GM21529 (cell line): ENCODE results near the gene SPINK1.
"Not testable (repeated sequence)": the region's sequence is repeated elsewhere in the genome, so short reads cannot be mapped to it uniquely, and the experiment has no call there.

Source experiments
- ATAC-seq: cut with Tn5 transposase; IDR thresholded peaks from one replicate; pipeline ENCODE4 v1.9.1; 2021; ENCODE audit not compliant: unreplicated experiment

The SPINK1 gene

GRCh38 chr5:147854894-147855773 lies 23.7 kb upstream of the SPINK1 start:
- no peak for ATAC-seq

DNA sequence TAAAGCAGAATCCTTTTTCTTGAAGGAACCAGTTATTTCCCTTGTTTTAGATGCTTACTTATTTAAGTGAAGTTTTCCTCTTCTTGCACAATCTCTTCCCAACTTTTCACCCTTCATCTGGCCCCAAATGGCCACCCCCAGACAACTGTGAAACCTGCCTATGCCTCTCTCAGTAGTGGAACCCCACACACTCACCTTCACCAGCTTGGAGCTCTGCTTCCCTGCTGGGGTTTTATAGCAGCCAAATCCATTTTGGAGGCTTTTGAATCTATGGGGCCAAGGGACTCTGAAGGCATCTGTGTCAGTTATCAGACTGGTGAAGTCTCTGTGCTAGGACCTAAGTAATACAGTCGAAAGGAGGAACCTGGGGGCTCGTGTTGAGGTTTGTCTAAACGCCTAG lies 22.9 kb upstream of the SPINK1 start:
- ATAC-seq: no peak

DNA sequence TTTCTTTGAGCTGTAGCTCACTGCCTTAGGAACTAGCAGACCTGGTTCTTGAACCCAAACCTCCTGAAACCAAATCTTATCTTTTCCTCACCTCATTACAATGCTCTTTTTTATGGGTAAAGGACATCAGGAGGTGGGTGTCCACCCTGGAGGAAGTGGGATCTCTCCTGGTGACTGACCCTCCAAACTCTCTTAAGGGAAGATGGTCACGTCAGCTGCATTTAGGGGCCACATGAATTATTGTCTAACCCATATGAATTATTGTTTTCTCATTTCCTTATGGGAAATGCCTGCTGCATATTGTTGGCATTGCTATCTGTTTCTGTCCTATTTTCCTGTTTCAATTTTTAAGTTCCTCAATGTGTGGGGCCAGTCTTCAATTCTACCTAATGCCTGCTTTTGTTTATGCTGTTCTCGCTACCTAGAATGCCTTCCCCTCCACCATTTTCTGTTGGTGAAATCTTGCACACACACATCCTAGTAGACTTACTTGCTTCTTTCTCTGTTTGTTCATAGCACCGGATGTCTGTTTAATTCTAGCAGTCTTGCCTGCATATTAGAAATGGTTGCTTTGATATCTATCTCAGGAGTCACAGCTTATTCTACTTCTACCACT lies 22.0 kb upstream of the SPINK1 start:
- no peak for ATAC-seq

GRCh38 chr5:147852365-147852764 lies 20.9 kb upstream of the SPINK1 start:
- no peak for ATAC-seq

DNA sequence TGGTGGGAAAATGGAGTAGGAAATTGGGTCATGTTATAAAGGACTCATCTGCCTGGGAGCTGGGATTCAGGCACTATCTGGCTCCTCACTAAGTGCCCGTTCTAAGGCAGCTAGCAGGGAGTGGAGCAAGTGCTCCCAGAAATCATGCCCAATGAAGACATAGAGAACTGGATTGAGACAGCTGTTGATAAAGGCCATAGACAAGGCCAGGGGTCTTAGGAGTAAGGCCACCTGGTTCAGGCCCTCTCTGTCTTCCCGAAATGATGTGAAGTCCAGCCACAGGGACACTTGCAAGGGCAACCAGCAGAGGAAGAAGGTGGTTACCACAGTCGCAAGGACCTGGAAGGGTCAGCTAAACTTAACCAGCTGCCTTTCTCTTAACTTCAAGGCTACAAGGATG lies 20.1 kb upstream of the SPINK1 start:
- ATAC-seq: no peak

GRCh38 chr5:147849226-147849625 lies 17.8 kb upstream of the SPINK1 start:
- no peak for ATAC-seq

DNA sequence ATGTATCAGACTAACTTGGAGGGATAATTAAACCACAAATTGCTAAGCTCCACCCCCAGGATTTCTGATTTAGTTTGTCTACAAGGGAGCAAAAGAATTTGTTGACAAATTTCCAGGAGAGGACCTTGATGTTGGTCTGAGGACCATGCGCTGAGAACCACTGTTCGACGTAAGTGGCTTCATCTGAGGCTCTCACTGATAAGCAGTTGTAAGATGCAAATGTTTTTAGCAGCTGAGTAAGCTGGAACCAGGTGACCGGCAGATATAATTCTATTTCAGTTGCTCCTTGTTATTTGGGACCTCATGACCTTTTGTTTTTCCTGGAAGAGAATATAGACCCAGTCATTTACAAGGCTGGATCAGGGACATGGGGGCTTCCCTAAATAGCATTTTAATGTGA lies 14.1 kb upstream of the SPINK1 start:
- no peak for ATAC-seq

GRCh38 chr5:147844846-147845245 lies 13.4 kb upstream of the SPINK1 start:
- ATAC-seq: no peak

DNA sequence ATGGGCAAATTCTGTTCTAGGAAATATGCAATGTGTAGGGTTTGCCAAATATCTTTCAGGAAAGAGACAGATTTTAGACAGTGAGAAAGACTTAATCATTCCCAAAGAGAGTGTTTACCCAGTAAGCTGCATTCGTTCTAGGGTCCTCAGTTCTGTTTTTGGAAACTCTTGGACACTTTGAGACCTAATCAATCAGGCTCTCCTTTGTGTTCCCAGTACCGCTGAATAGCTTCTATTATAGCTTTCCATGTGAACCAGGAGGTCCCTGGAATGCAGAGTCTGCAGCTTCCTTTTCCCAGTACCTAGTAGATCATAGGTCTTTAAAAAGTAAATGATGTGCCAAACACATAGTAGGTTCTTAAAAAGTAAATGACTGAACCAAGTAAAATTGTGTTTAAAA lies 11.4 kb upstream of the SPINK1 start:
- no peak for ATAC-seq

GRCh38 chr5:147836439-147836838 lies 5.0 kb upstream of the SPINK1 start:
- no peak for ATAC-seq

DNA sequence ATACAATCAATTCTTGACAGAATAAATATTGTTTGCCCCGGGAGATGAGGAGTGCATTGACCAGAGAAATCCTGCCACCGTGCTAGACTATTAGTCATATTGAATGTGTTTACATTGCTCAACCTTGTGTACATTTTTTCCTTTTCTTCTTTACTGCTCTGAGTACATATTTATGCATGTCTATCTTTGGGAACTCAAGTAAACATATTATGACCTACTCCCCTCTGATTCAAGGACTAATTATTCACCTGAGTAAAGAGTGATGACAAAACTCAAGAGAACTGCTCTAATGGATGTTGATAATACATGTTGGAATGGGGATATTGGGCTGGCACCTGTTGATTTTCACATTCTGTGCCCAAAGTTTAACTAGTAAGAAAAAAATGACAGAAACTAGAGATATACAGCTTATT lies 3.9 kb upstream of the SPINK1 start:
- ATAC-seq: no peak

DNA sequence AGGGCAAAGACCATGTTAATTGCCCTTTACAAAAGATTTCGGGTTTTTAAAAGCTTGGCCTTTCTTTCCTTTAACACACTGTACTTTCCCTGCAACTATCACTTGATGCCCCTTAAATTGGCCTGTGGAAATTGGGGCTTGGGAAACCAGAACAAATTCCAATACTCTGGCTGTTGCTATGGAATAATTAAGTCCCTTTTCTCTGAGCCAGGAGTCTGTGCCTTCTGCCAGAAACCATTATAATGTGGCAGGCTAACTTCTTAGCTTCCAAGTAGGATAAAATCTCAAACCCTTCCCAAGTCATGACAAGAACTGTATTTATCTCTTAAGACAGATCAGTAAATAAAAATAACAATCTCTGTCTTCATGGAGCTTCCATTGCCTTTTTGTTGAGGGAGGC lies 1.1 kb upstream of the SPINK1 start:
- ATAC-seq: no peak

DNA sequence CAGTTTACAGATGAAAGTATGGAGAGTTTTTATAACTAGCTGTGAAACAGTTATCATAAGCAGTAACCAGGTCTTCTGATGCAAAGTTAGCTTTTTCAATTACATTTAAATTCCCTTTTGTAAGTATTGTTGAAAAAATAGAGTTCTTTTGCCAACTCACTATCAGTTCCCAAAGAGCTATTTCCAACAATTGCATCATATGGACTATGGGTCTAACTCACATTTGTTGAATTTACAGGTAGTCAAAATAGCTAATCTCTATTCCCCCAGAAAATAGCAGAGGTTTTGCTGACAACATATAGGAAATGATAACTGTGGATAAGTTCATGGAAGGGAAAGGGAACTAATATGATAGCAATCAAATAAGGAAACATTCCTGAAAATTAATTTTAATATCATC lies 1.4 kb downstream of the SPINK1 start:
- no peak for ATAC-seq

DNA sequence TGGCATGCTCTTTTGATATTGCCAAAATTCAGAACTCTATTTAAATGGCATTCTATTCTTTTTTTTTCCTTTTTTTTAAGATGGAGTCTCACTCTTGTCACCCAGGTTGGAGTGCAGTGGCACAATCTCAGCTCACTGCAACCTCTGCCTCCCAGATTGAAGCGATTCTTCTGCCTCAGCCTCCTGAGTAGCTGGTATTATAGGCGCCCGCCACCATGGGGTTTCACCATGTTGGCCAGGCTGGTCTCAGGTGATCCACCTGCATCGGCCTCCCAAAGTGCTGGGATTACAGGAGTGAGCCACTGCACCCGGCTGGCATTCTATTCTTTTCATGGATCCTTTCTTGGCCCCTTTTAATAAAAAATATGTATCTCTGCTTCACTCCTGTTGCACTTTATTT lies 4.5 kb downstream of the SPINK1 start:
- ATAC-seq: not testable (repeated sequence)

- no peak for ATAC-seq
These were observed 5.1 kb downstream of the SPINK1 start for GRCh38 chr5:147826361-147826760.

GRCh38 chr5:147822686-147823491 lies 8.6 kb downstream of the SPINK1 start:
- ATAC-seq: peak; percentile 90

DNA sequence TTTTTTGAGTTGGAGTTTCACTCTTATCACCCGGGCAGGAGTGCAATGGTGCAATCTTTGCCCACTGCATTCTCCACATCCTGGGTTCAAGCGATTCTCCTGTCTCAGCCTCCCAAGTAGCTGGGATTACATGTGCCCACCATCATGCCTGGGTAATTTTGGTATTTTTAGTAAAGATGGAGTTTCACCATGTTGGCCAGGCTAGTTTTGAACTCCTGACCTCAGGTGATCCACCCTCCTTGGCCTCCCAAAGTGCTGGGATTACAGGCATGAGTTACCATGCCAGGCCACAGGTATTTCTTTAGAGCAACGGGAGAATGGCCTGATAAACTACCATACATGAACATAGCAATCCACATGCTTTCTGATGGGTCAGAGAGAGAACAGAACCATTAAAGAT lies 9.2 kb downstream of the SPINK1 start:
- not testable (repeated sequence) for ATAC-seq

GRCh38 chr5:147821766-147822165 lies 9.7 kb downstream of the SPINK1 start:
- no peak for ATAC-seq

GRCh38 chr5:147819261-147819770 lies 12.2 kb downstream of the SPINK1 start:
- ATAC-seq: no peak

- ATAC-seq: no peak
These were observed 13.2 kb downstream of the SPINK1 start for GRCh38 chr5:147818290-147818689.

GRCh38 chr5:147813696-147814095 lies 17.8 kb downstream of the SPINK1 start:
- ATAC-seq: no peak
